Transverse colon (tissue), 4 donors: ENCODE measurements around the gene TSPYL4. TPM values are rescaled to one million over a fixed set of nuclear protein-coding genes. Genes with fewer than 3 reads are reported as not detected.

ENCODE experiments used
- DNase-seq: peaks from one replicate; pipeline ENCODE4 v3.0.0-alpha.2; 2019
- H3K27ac ChIP-seq, 4 donors: fragments of 200-600 bp; sonication (generic); 2 replicates each; pipeline ENCODE4 v1.5.1; 2016 to 2018; ENCODE audit warnings: inconsistent platforms in 4 of 4
- H3K27me3 ChIP-seq: fragments of 200-600 bp; sonication (generic); 2 replicates; pipeline ENCODE4 v1.5.1; 2017; ENCODE audit warnings: inconsistent platforms
- H3K36me3 ChIP-seq, 4 donors: fragments of 200-600 bp; sonication (generic); 2 replicates each; pipeline ENCODE4 v1.5.1; 2017 to 2019; ENCODE audit warnings: inconsistent platforms in 4 of 4
- H3K4me1 ChIP-seq, 4 donors: fragments of 200-600 bp; sonication (generic); 2 replicates each; pipeline ENCODE4 v1.5.1; 2017 to 2020; ENCODE audit warnings: inconsistent platforms in 4 of 4
- H3K4me3 ChIP-seq, 4 donors: fragments of 200-600 bp; sonication (generic); 1 replicate in 1 of 4; 2 replicates in 3 of 4; pipeline versions ENCODE4 v1.5.1 to v1.6.1; 2017 to 2019; ENCODE audit warnings: inconsistent platforms in 4 of 4
- H3K9me3 ChIP-seq, 2 donors: fragments of 200-600 bp; sonication (generic); 2 replicates each; pipeline ENCODE4 v1.5.1; 2017 to 2019; ENCODE audit warnings: inconsistent platforms in 2 of 2
- CTCF ChIP-seq, 5 experiments: fragments of 200-600 bp in 3 of 5; fragments of 450-650 bp in 2 of 5; sonication (generic) in 3 of 5; IDR thresholded peaks; 1 replicate in 2 of 5; 2 replicates in 3 of 5; pipeline ENCODE4 v1.5.1; 2016 to 2017; ENCODE audit warnings: antibody characterized with exemption in 5 of 5, inconsistent platforms in 3 of 5, mild to moderate bottlenecking in 2 of 5, moderate library complexity in 1 of 5
- EP300 ChIP-seq: sonication (generic); formaldehyde crosslinking; IDR thresholded peaks from one replicate; pipeline ENCODE4 v1.6.1; 2017; ENCODE audit warnings: antibody characterized with exemption, low read depth
- POLR2A ChIP-seq: fragments of 450-650 bp; IDR thresholded peaks from one replicate; pipeline ENCODE4 v1.6.1; 2016; ENCODE audit warnings: antibody characterized with exemption, mild to moderate bottlenecking, moderate library complexity
- POLR2AphosphoS5 ChIP-seq, 3 donors: sonication (generic); formaldehyde crosslinking; IDR thresholded peaks; one replicate each; pipeline ENCODE4 v1.6.1; 2016; ENCODE audit warnings: antibody characterized with exemption in 3 of 3
- WGBS, 2 donors: methylation state at CpG; one replicate each; pipeline ENCODE4 v1.1.5; 2018; ENCODE audit warnings: low coverage in 1 of 2; 5-methylcytosine and 5-hydroxymethylcytosine counted together
- in situ Hi-C, 4 donors: fragments of 200-750 bp; cut with MboI; loops; one replicate each; pipeline versions ENCODE4 v1.15.0 to v1.15.1; 2017; ENCODE audit warnings: low sequenced_read_pairs in 3 of 4, low pct_ligation_motif_present in 1 of 4, low pct_unique_long_range_greater_than_20kb in 1 of 4
- intact Hi-C: fragments of 100-400 bp; cut with DNase I; formaldehyde crosslinking; loops from one replicate; pipeline ENCODE4 v1.15.1; 2023; ENCODE audit warnings: low total_unique reads
- total RNA-seq, 4 donors: library from RNA; depleted of rRNA; stranded (reverse); fragments of >200 nt; gene quantifications; one replicate each; pipeline ENCODE4 v1.1.0, GENCODE V29; 2016

TSPYL4 gene
- total RNA-seq, 4 donors from 2014 or later = 3.0 to 7.8 (median 6.4) TPM

- peaks cover 0 to 6% (median 0%) of the 10 kb centered on the region in 4 donors for H3K36me3 ChIP-seq
- no peak for DNase-seq
- WGBS, 2 donors = 93 to 95% methylated on average over 2 of the region's 2 CpGs
- H3K4me1 ChIP-seq = peaks cover 15 to 40% (median 29%) of the 10 kb centered on the region in 4 donors
- intact Hi-C loops = no loop called here
- H3K27me3 ChIP-seq = no peaks in the 10 kb centered on the region
- in situ Hi-C loops = no loop called here
- no peak overlapping the region for H3K4me3 ChIP-seq
- no peak overlapping the region for H3K27ac ChIP-seq
- TF ChIP-seq CTCF (IDR thresholded peaks at IDR 0.05) (no peak), EP300 (no peak), POLR2A (no peak), POLR2AphosphoS5 (IDR thresholded peaks at IDR 0.05) (no peak)
- H3K9me3 ChIP-seq = no peaks in the 10 kb centered on the region
Observed at GRCh38 chr6:116248577-116248976, 5.3 kb downstream of the TSPYL4 start.

- H3K27ac ChIP-seq = no peak overlapping the region
Observed at GRCh38 chr6:116247285-116247684, 6.6 kb downstream of the TSPYL4 start.

GRCh38 chr6:116246089-116246488 lies 7.8 kb downstream of the TSPYL4 start:
- in situ Hi-C loops (no loop called here), intact Hi-C loops (no loop called here)
- DNase-seq = no peak
- no peak overlapping the region for H3K4me3 ChIP-seq
- H3K27ac ChIP-seq = no peak overlapping the region
- 86 to 90% methylated on average over 4 of the region's 4 CpGs for WGBS, 2 donors
- no peak for TF ChIP-seq POLR2A
- no peak for TF ChIP-seq CTCF (IDR thresholded peaks at IDR 0.05)
- H3K27me3 ChIP-seq = no peaks in the 10 kb centered on the region
- H3K9me3 ChIP-seq = no peaks in the 10 kb centered on the region
- H3K4me1 ChIP-seq = peaks cover 6 to 20% (median 10%) of the 10 kb centered on the region in 4 donors
- peaks cover 0 to 6% (median 0%) of the 10 kb centered on the region in 4 donors for H3K36me3 ChIP-seq

More at GRCh38 chr6:116247285-116247684, 6.6 kb downstream of the TSPYL4 start:
- H3K9me3 ChIP-seq = no peaks in the 10 kb centered on the region
- TF ChIP-seq POLR2A (no peak), POLR2AphosphoS5 (IDR thresholded peaks at IDR 0.05) (no peak), CTCF (IDR thresholded peaks at IDR 0.05) (no peak), EP300 (no peak)
- peaks cover 0 to 6% (median 0%) of the 10 kb centered on the region in 4 donors for H3K36me3 ChIP-seq
- in situ Hi-C loops = no loop called here
- H3K4me3 ChIP-seq = no peak overlapping the region
- no peak for DNase-seq
- intact Hi-C loops = no loop called here
- H3K4me1 ChIP-seq = peaks cover 6 to 32% (median 20%) of the 10 kb centered on the region in 4 donors
- no peaks in the 10 kb centered on the region for H3K27me3 ChIP-seq

DNA sequence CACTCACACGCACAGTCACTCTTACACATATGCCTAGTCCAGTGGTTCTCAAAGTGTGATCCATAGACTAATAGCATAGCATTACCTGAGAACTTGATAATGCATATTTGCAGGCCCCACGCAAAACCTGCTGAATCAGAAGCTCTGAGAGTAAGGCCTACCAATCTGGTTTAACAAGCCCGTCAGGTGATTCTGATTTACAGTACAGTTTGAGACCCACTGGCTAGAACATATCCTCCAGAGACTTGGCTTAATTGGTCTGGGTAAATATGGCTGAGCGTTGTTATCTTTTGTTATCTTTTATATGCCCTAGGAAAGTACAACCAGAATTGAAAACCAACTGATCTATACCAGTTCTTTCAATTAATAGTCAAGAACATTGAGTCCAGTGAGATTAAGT lies 9.6 kb downstream of the TSPYL4 start:
- intact Hi-C loops = no loop called here
- no peak for DNase-seq
- in situ Hi-C loops = no loop called here
- Histone ChIP-seq H3K27ac (no peak overlapping the region), H3K36me3 (peaks cover 0 to 15% (median 1%) of the 10 kb centered on the region in 4 donors), H3K9me3 (no peaks in the 10 kb centered on the region), H3K4me1 (peaks cover 0 to 5% (median 1%) of the 10 kb centered on the region in 4 donors), H3K4me3 (no peak overlapping the region), H3K27me3 (no peaks in the 10 kb centered on the region)
- TF ChIP-seq POLR2A = no peak
- TF ChIP-seq CTCF (IDR thresholded peaks at IDR 0.05) = no peak
- no peak for TF ChIP-seq POLR2AphosphoS5 (IDR thresholded peaks at IDR 0.05)
- no peak for TF ChIP-seq EP300
- 63 to 65% methylated on average over 2 to 4 of the region's 4 CpGs for whole genome bisulfite sequencing, 2 donors
